MCF 10A (cell line): ENCODE results near the gene PTPRM. TPM values are rescaled to one million over a fixed set of nuclear protein-coding genes. Genes with fewer than 3 reads are reported as not detected.

Experiments
- BruUV-seq: library from RNA; stranded (reverse); fragments of 400-500 nt; replicated peaks from 2 replicates; lab custom pipeline; 2021; lab: Mats Ljungman, UMichigan
- CTCF ChIA-PET: fragments of 300-600 bp; sonication (Branson Sonifier 250); formaldehyde crosslinking; extraction: SDS; loops from one replicate; lab custom pipeline; 2021; ENCODE audit warnings: antibody characterized with exemption, inconsistent platforms; lab: Yijun Ruan, JAX
- POLR2A ChIA-PET: fragments of 300-600, 350-650 bp; sonication (Branson Sonifier 250); formaldehyde crosslinking; extraction: SDS; loops from one replicate; lab custom pipeline; 2020; ENCODE audit warnings: antibody characterized with exemption, inconsistent platforms; lab: Yijun Ruan, JAX
- DNase-seq: peaks from one replicate; pipeline ENCODE4 v3.0.0-alpha.2; 2018; ENCODE audit not compliant: unreplicated experiment
- H3K27ac Mint-ChIP-seq: one replicate; pipeline ENCODE4 v1.8.0; 2022; ENCODE audit warnings: mild to moderate bottlenecking, low read depth, mixed read lengths; ENCODE audit not compliant: unreplicated experiment
- H3K27me3 Mint-ChIP-seq: one replicate; pipeline ENCODE4 v1.8.0; 2022; ENCODE audit warnings: mixed read lengths; ENCODE audit not compliant: insufficient read depth, unreplicated experiment
- H3K36me3 Mint-ChIP-seq: one replicate; pipeline ENCODE4 v1.8.0; 2022; ENCODE audit warnings: mild to moderate bottlenecking, moderate library complexity, mixed read lengths; ENCODE audit not compliant: insufficient read depth, unreplicated experiment
- H3K4me1 Mint-ChIP-seq: one replicate; pipeline ENCODE4 v1.8.0; 2022; ENCODE audit warnings: mixed read lengths; ENCODE audit not compliant: insufficient read depth, unreplicated experiment
- H3K4me3 Mint-ChIP-seq: one replicate; pipeline ENCODE4 v1.8.0; 2022; ENCODE audit warnings: mild to moderate bottlenecking, moderate library complexity, mixed read lengths; ENCODE audit not compliant: unreplicated experiment
- H3K9me3 Mint-ChIP-seq: one replicate; pipeline ENCODE4 v1.8.0; 2022; ENCODE audit warnings: mixed read lengths; ENCODE audit not compliant: unreplicated experiment
- intact Hi-C: fragments of 100-400 bp; cut with micrococcal nuclease; formaldehyde crosslinking; loops from 2 replicates; pipeline ENCODE4 v1.14.1; 2022
- total RNA-seq: library from RNA; stranded (reverse); gene quantifications from 2 replicates; pipeline ENCODE4 v1.2.3, GENCODE V29; 2022
- TF ChIP-seq, protein P1 (sequence below): fragments of 200-600 bp; IDR thresholded peaks from one replicate; pipeline ENCODE4 v1.8.0; 2022; ENCODE audit warnings: antibody characterized with exemption, mild to moderate bottlenecking; ENCODE audit not compliant: unreplicated experiment

The PTPRM gene
- total RNA-seq, 1 experiment from 2014 or later = 82.8 TPM

DNA sequence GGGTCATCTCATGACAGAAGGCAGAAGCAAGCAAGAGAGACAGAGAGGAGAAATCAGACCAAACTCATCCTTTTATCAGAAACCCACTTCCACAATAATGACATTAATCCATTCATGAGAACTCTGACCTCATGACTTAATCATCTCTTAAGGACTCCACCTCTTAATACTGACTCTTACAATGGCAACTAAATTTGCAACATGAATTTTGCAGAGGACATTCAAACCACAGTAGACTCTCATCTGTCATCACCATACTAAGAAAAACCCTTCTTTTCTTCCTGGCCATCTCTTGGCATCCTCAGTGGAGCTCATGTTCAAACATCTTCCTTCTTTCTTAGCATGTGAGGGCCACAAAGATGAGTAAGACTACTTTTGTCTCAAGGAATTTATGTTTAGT is 565.9 kb downstream of the PTPRM start:
- Mint-ChIP-seq H3K27me3 (no peaks in the 10 kb centered on the region), H3K9me3 (peaks cover 7% of the 10 kb centered on the region), H3K4me3 (no peak overlapping the region), H3K36me3 (peaks cover 13% of the 10 kb centered on the region), H3K4me1 (no peaks in the 10 kb centered on the region), H3K27ac (no peak overlapping the region)
- intact Hi-C loops = no loop called here
- TF ChIP-seq, protein P1, sequence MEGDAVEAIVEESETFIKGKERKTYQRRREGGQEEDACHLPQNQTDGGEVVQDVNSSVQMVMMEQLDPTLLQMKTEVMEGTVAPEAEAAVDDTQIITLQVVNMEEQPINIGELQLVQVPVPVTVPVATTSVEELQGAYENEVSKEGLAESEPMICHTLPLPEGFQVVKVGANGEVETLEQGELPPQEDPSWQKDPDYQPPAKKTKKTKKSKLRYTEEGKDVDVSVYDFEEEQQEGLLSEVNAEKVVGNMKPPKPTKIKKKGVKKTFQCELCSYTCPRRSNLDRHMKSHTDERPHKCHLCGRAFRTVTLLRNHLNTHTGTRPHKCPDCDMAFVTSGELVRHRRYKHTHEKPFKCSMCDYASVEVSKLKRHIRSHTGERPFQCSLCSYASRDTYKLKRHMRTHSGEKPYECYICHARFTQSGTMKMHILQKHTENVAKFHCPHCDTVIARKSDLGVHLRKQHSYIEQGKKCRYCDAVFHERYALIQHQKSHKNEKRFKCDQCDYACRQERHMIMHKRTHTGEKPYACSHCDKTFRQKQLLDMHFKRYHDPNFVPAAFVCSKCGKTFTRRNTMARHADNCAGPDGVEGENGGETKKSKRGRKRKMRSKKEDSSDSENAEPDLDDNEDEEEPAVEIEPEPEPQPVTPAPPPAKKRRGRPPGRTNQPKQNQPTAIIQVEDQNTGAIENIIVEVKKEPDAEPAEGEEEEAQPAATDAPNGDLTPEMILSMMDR = no peak
- BruUV-seq = no TSS peak
- ChIA-PET POLR2A (interaction anchor here (1.0 kb wide), 1 partner anchor 10 kb away, joined by 5 read pairs; no protein-coding TSS in a partner anchor), CTCF (no interaction called here)
- DNase-seq = no peak

DNA sequence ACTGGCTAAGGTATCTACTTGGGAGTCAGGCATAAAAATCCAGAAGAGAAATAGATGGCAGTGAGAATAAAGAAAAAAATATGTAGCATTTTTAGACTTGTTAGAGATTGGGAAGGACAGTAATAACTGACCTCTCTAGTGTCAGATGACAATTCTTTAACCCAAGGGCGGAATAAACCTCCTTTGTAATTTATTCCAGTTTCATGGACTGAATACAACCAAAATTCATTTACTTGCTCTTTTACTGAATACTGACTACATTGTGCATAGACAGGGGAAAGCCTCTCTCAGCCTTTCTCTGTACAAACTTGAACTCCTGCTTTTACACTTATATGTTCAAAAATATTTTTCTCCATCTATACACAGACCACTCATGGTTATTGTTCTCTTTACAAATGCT is 566.8 kb downstream of the PTPRM start:
- DNase-seq = no peak
- CTCF ChIA-PET = interaction anchor here (0.5 kb wide), 1 partner anchor 113 kb away, joined by 6 read pairs; no protein-coding TSS in a partner anchor
- no peaks in the 10 kb centered on the region for H3K4me1 Mint-ChIP-seq
- no TSS peak for BruUV-seq
- intact Hi-C loops = no loop called here
- H3K9me3 Mint-ChIP-seq = peaks cover 10% of the 10 kb centered on the region
- no peak overlapping the region for H3K27ac Mint-ChIP-seq
- H3K27me3 Mint-ChIP-seq = no peaks in the 10 kb centered on the region
- TF ChIP-seq, protein P1 = no peak
- H3K36me3 Mint-ChIP-seq = peaks cover 17% of the 10 kb centered on the region
- H3K4me3 Mint-ChIP-seq = no peak overlapping the region
- POLR2A ChIA-PET = interaction anchor here (1.0 kb wide), 1 partner anchor 11 kb away, joined by 5 read pairs; no protein-coding TSS in a partner anchor

DNA sequence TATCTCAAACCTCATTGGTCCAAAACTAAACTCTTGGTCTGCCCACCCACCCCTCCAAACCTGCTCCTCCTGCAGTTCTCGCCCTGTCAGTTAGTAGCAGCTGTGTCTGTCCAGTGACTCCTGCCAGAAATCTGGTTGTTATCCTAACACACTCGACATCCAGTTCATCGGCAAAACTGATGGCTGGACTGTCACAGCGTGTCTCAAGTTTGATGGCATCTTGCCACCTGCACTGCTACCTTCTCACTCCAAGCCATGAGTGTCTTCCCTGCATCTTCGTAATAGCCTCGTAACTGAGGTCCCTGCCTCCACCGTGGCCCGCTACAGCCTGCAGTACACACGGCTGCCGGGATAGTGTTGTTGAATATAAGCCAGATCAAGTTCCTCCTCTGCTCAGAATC is 572.0 kb downstream of the PTPRM start:
- intact Hi-C loops = no loop called here
- CTCF ChIA-PET = no interaction called here
- peaks cover 8% of the 10 kb centered on the region for H3K9me3 Mint-ChIP-seq

DNA sequence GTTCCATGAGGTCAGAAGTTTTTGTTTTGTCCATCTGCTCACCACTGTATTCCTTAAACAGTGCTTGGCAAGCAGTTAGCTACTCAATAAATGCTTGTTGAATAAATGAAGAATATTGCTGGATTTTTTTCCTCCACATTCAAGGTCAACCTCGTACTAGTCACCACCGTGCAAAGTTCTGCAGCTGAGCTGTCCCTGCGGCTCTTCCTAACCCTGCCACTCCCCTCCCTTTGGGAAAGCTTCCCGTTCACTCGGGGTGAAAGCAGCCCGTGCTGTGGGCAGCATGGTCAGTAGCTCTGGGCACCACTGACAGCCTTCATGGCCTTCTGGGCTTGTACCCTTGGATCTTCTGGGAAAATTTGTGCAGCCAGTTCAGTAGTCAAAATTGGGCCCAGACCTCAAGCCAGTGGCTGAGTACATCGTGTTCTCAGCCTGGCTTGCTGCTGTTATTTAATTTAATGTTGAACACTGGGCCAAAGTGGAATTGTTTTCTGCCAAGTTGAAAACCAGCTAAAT is 572.8 kb downstream of the PTPRM start:
- TF ChIP-seq, protein P1 = no peak
- Mint-ChIP-seq H3K4me3 (no peak overlapping the region), H3K36me3 (peaks cover 25% of the 10 kb centered on the region), H3K27me3 (no peaks in the 10 kb centered on the region), H3K9me3 (peaks cover 8% of the 10 kb centered on the region), H3K4me1 (peaks cover 28% of the 10 kb centered on the region), H3K27ac (peak overlapping the region; percentile 64)
- DNase-seq = no peak
- no TSS peak for BruUV-seq
- ChIA-PET CTCF (no interaction called here), POLR2A (interaction anchor here (0.5 to 1.1 kb wide), 5 partner anchors 21 to 266 kb away, joined by 3 to 4 read pairs (median 3); no protein-coding TSS in a partner anchor)
- intact Hi-C loops = no loop called here

More for the DNA sequence above, 572.0 kb downstream of the PTPRM start:
- Mint-ChIP-seq H3K27me3 (no peaks in the 10 kb centered on the region), H3K36me3 (peaks cover 23% of the 10 kb centered on the region), H3K4me1 (peaks cover 28% of the 10 kb centered on the region), H3K27ac (peak overlapping the region; percentile 64), H3K4me3 (no peak overlapping the region)
- TF ChIP-seq, protein P1 = no peak
- POLR2A ChIA-PET = interaction anchor here (0.6 to 1.1 kb wide), 2 partner anchors 21 to 29 kb away, joined by 3 read pairs; no protein-coding TSS in a partner anchor
- BruUV-seq = no TSS peak
- DNase-seq = no peak
